ENCODE results near the gene GRIK4.
"Not testable (repeated sequence)": the region's sequence is repeated elsewhere in the genome, so short reads cannot be mapped to it uniquely, and the experiment has no call there.

Gene GRIK4

DNA sequence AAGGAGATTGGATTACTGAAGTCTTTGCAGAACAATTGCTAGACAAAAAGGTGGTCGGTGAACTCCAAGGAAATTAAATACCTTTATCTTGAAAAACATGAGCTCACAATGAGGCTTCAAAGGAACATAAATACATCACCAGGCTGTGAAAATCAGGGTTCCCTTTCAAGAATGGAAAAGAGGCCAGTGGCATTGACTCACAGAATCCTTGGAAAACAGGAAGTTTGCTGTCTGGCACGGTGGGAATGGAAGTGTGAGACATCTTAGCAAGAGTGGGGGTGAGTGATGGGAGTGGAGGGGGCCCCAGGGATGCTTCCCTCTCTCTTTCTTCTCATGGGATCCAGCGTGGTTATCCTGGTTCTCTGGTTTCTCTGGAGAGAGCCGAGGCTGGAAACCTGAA lies 463.4 kb downstream of the GRIK4 start:
- DNase-seq: no peak

DNA sequence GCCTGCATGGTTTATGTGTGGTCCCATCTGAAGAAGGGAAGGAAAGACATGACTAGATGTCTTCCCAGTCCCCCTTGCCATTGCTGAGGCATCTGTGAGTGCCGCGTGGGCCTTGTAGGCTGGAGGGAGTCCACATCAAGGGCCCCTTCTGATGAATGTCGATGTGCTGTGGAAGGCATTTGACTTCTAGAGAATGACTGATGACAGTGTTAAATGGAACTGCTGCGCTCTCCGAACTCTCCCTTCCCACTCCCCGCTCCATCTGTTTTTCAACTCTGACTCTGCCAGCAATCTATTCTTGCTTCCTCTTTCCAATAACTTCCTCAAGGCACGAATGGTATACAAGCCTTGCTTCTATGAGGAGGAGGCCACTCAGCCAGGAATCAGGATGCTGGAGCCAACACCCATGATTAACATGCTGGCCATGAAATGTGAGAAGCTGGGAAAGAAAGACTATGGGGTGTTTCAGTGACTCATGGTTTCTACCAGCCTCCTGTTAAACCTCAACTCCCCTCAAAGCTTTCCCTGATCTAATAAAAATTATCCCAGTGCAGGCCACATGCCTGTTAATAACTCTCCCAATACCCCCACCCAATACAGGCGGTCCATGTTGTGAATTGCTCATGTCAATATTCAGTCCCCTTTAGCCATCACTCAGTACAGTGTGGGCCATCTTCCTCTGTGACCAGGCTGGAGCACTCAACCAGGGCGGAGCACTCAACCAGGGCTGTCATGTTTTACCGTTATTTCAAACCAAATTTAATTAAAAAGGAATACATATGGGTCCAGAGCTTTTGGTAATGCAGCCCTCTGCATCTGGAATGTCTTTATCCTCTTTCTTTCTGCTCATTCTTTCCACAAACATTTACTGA lies 466.0 kb downstream of the GRIK4 start:
- DNase-seq: no peak

DNA sequence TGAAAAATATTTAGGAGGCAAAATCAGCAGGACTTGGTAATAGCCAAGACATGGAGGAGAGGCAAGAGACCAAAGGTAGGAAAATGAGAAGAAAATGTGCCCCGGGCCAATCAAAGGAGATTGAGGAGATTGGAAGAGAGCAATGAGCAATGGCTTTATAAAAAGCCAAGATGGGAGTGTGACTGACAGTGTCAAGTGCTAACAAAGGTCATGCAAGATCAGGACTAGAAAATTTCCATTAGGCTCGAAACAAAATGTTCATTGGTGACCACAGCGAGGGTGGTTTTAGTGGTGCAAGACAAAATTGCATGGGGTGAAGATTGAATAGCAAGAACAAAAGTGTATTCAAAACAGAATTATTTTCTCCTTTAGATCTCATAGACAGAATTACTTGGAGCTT lies 467.2 kb downstream of the GRIK4 start:
- no peak for DNase-seq

DNA sequence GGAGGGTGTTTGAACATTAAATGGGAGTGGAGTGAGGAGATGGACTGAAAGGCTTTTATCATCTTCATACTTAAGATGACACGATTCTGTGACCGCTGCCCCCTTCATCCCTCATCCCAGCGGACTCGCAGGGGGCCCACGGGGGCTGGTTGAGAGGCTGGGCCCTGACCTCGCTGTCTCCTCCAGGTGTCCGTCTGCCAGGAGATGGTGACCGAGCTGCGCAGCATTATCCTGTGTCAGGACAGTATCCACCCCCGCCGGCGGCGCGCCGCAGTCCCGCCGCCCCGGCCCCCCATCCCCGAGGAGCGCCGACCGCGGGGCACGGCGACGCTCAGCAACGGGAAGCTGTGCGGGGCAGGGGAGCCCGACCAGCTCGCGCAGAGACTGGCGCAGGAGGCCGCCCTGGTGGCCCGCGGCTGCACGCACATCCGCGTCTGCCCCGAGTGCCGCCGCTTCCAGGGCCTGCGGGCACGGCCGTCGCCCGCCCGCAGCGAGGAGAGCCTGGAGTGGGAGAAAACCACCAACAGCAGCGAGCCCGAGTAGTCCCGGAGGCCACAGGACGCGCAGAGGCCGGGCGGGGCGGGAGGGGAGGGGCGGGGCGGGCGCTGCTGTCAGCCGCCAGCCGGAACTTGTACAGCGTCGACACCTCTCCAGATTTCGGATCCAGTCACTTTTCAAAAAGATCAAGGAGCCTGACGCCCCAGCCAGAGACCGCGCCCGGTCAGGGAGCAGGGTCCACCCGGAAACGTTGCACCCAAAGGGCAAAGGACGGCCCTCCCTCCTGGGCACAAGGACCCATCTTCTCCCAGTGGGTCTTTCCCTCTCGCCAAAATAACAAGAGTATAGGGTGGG lies 474.4 kb downstream of the GRIK4 start:
- DNase-seq: no peak

DNA sequence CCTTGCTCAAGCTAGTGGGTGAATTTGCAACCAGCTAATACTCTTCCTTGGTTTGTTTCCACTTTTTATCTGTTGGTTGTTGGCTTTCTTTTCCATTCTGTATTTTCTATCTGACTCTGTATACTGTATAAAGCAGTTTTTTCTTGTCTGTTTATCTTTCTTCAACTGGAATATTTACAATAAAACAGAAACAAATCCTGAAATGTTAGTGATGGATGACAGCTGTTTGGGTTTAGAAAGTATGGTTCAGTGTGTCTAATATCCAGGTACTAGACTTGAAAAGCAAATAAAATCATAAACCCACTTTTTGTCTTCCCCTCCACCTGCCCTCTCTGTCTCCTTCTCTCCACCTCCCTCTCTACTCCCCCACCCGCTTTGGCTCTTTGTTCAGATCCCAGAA lies 477.1 kb downstream of the GRIK4 start:
- DNase-seq: no peak

DNA sequence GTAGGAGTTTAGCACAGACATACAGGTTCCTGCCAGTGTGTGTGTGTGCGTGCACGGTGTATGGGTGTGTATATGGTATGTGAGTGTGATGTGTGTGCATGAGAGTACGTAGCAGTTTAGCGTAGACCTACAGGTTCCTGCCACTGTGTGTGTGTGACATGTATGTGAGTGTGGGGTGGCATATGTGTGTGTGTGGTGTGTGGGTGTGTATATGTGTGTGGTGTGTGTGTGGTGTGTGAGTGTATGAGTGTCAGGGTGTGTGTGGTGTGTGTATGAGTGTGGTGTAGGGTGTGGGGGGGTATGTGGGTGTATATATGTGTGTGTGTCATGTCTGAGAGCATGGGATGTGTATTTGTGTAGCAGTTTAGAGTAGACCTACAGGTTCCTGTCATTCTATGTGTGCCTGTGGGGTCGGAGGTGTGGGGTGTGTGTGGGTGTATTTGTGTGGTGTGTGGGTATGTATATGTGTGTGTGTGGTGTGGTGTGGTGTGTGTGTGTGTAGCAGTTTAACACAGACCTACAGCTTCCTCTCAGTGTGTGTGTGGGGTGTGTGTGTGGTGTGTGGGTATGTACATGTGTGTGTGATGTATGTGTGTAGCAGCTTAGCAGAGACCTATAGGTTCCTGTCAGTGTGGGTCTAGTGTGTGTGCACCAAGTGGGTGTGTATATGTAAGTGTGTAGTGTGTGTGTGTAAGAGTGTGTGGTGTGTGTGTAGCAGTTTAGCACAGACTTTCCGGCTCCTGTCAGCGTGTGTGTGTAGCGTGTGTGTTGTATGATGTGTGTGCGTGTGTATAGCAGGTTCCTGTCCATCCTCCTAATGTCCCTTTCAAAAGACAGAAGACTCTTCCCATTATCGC lies 480.5 kb downstream of the GRIK4 start:
- no peak for DNase-seq

DNA sequence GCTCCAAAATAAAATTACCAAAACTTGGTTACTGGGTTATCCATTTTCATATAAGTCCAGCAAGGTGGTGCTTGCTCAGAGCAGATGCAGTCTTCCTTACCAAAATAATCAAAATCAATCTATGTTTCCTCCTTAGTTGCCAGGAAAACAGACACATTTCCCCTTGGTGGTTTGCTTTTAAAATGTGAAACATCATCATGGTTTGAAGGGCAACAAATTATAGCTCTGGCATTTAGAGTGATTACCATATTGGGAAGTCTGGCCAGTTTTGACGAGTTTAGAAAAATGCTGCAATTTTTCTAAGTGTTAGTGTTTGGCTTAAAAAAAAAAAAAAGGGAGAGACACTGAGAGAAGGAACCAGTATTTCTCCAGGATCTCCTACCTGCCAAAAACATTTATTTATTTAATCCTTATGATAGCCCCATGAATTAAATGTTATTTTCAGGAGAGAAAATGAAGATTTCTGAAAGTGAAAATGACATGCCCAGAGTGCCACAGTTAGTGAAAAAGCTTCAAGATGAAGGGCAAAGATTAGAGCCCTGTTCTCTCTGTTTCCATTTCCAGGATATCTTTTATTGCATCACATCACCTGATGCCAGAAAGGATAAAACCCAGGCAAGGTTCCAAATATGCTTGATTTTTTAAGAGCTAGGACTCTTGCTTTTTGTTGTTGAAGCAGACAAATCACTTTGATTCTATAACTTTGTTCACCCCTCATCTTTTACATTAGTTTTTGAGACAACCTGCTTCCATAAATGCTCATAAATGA lies 482.7 kb downstream of the GRIK4 start:
- no peak for DNase-seq

DNA sequence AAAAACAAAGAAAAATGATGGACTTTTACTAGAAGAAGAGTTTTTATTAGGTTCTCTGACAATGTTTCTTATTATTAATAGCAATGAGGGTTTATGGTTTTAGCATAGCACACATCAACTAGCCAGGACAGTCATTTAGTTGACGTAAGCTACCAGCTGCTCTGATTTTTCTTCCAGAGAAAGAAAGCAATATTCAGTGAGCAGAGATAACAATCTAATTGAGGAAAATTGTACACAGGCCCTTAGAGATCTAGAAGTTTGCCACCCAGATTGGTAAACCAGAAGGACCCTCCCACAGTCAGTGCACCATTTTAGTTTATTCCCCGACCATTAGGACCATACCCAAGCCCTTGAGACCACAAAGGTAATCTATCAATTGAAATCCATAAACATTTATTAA lies 483.6 kb downstream of the GRIK4 start:
- DNase-seq: no peak

DNA sequence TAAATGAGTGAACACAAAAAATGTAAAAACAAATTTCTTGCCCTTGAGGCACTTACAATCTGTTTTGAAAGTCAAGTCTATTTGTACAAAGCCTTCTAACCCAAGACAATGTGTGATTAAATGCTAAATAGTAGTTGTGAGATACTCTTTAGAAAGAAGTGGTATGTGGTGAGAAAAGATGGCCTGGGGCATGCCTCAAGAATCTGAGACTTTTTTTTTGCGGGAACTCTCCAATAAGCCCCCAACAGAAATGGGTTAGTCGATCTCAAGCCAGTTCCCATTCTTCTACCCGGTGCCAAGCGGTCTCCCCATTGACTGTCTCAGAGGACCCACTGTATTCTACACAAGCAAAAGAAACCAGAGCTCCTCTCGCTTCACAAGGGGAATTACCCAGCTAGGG lies 485.4 kb downstream of the GRIK4 start:
- DNase-seq: no peak

DNA sequence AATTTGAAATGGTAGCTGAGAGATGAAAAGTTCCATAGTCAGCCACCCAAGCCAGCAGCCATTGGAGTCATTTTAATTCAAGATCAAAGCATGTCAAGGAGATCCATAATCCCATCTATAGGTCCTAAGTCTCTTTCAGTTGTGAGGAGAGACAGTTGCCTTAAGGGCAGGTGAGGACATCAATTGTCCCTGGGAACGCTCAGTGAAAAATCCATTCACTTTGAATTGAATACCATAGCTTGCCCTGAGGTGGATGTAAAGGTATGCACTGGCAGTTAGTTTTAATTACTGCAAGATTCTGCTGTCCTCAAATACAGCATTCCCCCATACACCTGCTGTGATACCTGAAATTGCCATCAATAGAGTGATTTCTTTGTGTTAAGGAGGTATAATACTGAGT lies 487.0 kb downstream of the GRIK4 start:
- no peak for DNase-seq

DNA sequence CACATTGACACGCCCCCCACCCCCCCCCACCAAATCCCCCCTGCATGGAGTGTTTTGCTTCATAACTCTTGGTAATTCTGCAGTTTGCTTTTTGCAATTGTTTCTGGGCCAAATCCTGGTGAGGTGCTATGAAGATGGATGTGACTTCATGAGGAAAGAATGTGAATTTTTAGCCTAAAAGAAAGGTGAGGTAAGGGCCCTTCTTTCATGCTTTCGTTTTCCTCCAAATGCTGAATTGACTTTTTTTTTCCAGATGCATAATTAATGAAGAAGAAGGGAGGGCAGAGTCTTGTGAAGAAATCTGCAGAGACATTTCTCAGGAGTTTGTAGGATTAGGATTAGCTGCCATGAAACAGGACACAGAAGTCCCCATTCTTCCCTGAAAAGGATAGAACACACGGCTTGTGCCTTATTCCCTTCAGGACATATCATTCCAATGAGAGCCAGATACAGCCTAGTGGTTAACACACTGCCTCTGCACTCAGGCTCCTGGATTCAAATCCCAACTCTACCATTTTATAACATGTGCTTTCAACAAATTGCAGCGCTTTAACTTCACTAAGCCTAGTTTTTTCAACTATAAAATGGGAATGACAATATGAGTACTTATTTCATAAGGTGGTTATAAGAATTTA lies 492.8 kb downstream of the GRIK4 start:
- no peak for DNase-seq

DNA sequence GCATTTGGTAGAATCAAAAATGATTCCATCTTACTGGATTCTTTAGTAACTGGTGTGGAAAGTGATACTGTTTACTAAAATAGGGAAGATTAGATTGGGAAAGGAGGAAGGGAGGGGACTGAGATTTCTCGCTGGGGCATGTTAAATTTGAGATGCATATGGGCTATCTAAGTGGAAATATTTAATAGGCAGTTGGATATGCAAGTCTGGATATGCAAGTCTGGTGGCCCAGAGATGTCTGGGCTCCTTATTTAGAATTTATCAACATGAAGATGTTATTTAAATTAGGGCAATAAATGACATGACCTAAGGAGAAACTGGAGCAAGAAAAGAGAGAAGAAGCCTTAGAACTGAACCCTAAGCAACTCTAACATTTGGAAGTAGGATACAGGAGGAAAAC lies 495.4 kb downstream of the GRIK4 start:
- DNase-seq: no peak

DNA sequence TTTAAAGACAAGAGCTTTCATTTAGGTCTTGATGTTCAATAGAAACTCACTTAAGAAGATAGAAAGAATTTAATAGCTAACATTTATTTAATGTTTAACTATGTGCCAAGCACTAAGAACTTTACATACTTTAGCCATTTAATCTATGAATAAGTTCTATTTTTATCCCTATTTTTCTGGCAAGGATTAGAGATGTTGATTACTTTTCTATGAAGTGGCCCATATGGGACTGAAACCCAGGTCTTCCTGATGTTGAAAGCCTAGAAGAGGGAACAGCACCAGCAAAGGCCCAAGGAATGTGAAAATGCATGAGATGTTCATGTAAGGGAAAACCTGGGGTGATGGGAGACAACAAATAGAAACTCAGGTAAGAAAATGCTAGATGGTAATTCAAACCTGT lies 497.0 kb downstream of the GRIK4 start:
- DNase-seq: no peak

DNA sequence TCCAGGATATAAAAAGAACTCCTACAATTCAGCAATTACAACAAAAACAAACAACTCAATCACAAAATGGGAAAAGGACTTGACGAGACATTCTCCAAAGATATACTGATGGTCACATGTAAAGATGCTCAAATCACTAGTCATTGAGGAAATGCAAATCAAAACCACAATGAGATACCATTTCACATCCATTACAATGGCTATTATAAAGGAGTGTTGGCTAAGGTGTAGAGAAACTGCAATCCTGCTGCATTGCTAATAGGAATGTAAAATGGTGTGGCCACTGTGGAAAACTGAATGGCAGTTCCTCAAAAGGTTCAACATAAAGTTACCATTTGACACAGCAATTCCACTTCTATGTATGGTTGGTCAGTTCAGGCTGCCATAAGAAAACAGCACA lies 500.5 kb downstream of the GRIK4 start:
- DNase-seq: no peak

DNA sequence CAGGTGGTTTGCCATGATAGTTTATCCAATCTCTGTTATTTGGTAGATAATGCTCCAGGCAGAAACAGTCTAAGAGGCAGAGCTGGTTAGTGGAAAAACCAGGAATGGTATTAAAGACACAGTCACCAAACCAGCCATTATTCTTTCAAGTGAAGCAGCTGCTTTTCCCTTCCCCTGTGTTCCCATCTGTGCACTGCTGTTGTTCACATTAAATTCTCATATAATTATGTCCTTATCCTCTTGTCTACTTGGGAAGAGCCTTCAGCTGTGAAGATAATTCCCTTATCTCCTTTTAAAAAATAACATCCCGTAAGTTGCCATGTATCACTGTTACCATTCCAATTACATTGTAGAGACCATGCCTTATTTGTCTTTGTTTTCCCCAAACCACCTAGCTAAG lies 507.2 kb downstream of the GRIK4 start:
- DNase-seq: no peak

DNA sequence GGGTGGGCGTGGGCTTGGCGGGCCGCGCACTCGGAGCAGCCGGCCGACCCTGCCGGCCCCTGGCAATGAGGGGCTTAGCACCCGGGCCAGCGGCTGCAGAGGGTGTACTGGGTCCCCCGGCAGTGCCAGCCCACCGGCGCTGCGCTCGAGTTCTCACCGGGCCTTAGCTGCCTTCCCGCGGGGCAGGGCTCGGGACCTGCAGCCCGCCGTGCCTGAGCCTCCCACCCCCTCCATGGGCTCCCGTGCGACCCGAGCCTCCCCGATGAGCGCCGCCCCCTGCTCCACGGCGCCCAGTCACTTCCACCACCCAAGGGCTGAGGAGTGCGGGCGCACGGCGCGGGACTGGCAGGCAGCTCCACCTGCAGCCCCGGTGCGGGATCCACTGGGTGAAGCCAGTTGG lies 510.2 kb downstream of the GRIK4 start:
- DNase-seq: not testable (repeated sequence)

DNA sequence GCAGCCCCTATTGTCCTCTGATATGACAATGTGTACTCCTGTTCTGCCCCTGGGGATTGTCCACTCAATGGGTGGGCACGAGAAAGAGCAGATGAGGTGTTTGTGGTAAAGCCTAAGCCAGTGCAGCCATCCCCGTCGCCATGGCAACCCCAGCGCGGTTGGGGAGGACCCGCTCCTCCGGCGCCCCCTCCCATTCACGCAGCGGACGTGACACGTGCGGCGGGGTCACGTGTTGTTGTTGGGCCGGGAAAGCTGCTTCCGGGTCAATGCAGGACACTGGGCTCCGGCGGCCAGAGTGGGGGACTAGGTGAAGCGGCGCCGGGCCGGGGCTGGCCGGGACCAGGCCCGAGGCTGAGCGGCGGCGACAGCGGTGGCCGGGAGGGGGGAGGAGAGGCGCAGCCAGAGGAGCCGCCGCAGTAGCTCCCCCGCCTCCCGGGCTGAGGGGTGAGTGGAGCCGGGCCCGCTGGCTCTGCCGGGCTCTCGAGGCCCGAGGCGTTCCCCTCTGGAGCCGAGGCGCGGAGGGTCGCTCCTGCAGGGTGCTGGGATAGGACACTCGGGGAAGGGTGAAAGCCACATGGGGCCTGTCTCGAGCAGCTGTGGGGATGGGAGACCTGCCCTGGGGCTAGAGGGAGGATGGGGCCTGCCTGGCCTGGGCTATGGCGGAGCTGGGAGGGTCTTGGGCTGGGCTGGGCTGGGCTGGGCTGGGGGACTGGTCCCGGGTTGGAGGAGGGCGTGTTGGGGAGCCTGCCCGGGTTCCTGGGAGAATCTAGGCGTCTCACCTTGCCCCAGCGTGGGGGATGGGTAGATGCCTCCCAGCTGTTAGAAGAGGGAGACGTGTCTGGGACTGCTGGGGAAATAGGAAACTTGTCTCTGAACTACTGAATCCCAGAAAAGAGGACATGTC lies 512.6 kb downstream of the GRIK4 start, which contains the start of gene TBCEL:
Gene TBCEL (plus strand): TSS at position 255 of the 904 bp plus-strand sequence. CDS start 21,589 bp downstream, outside the sequence.
- peak; percentile 72 to 78 for DNase-seq

DNA sequence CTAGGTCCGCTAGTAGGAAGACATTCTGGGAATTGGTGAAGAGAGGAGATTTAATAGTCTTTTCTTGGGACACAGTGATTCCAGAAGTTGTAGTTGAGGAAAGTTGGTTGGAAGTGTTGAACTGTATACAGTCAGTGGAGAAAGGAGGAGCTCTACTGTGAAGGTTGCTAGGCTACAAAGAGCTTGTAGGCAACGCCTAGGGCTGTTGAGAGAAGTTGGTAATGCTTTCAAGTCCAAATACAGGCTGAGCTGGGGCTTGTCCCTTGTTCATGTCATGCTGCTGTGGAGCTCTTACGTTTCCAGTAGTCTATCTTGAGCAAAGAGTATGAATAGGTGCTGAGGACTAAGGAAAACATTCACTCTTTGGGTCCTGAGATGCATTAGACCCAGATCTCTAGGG lies 513.4 kb downstream of the GRIK4 start:
- no peak for DNase-seq

DNA sequence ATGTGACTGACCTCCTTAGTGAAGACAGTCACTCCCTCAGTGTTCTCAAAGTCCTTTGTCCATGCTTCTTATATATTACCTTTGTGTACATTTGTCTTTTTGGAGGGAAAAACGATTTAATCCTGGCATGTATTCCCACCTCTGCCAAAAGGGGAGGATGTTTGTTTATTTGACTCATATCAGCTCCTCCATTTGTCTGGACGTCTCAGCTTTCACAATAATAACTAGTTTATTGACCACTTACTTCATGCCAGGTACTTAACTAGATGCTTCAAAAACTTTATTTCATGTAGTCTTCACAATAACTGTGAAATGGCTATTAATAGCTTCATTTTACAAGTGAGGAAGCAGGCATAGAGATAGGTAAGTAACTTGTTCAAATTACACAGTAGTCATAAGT lies 517.6 kb downstream of the GRIK4 start:
- no peak for DNase-seq

DNA sequence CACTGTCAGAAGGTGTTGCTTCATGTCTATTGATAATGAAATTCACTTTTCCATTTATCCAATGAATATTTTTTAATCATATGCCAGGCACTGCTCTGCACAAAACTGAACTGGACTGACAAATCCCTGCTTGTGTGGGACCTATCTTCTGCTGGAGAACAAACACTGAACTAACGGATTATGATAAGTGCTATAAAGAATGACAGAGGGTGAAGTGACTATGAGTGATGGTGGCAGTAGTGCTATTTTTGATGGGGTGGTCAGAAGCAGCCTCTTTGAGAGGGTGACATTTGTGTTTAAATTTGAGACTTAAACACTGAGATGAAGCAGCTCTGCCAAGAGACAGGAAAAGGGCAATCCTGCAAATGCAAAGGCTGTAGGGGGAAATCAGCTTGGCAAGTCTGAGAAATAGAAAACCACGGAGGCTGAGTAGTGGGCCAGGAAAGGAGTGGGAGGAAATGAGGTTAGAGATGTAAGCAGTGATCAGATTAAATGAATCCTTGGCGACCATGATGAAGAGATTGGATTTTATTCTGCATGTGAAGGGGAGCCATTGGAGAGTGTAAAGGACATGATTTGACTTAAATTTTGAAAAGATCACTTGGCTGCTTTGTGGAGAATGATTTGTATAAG lies 518.4 kb downstream of the GRIK4 start:
- DNase-seq: no peak

Measured in SW 1271 (cell line).